Measurements from ENCODE around the gene DVL2. TPM values are rescaled to one million over a fixed set of nuclear protein-coding genes. Genes with fewer than 3 reads are reported as not detected.

DVL2 gene
- total and polyA plus RNA-seq, 8 donors = 36.9 to 59.7 (median 52.3) TPM

DNA sequence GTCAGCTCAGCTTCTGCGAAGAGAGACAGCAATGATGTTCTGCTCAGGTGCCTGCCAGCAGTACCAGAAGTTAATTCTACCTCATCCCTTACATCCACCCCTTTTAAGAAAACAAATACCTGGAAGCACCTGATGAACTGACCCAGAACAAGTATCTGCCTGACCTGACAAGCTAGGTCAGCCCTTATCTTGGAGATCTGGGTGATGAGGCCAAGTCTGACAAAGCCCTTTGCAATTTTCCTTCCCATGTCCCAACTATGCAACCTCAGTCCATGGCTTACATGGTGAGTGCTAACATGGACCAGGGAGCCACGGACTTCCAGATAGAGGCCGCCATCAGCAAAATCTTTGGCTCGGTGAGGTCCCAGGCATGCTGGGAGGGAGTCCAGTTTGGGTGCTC lies 10.9 kb downstream of the DVL2 start:
- H3K36me3 ChIP-seq = peaks cover 0 to 77% of the 10 kb centered on the region in 2 donors
- H3K9me3 ChIP-seq = no peaks in the 10 kb centered on the region
- ATAC-seq (no peak), DNase-seq (no peak)
- no peak overlapping the region for H3K27ac ChIP-seq
- H3K27me3 ChIP-seq = no peaks in the 10 kb centered on the region
- intact Hi-C loops (cut with DNase I) = no loop called here
- peaks cover 16 to 32% of the 10 kb centered on the region in 2 donors for H3K4me1 ChIP-seq
- TF ChIP-seq, protein P1, sequence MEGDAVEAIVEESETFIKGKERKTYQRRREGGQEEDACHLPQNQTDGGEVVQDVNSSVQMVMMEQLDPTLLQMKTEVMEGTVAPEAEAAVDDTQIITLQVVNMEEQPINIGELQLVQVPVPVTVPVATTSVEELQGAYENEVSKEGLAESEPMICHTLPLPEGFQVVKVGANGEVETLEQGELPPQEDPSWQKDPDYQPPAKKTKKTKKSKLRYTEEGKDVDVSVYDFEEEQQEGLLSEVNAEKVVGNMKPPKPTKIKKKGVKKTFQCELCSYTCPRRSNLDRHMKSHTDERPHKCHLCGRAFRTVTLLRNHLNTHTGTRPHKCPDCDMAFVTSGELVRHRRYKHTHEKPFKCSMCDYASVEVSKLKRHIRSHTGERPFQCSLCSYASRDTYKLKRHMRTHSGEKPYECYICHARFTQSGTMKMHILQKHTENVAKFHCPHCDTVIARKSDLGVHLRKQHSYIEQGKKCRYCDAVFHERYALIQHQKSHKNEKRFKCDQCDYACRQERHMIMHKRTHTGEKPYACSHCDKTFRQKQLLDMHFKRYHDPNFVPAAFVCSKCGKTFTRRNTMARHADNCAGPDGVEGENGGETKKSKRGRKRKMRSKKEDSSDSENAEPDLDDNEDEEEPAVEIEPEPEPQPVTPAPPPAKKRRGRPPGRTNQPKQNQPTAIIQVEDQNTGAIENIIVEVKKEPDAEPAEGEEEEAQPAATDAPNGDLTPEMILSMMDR (IDR thresholded peaks at IDR 0.05) = no peak
- H3K4me3 ChIP-seq = no peak overlapping the region

GRCh38 chr17:7222972-7223292 lies 11.4 kb downstream of the DVL2 start:
- no peak for ATAC-seq
- peak in 1 of 4 donors; percentile 44 for DNase-seq
- intact Hi-C loops (cut with DNase I) = no loop called here
- Histone ChIP-seq H3K4me3 (no peak overlapping the region), H3K27ac (no peak overlapping the region), H3K9me3 (no peaks in the 10 kb centered on the region), H3K4me1 (peaks cover 16 to 37% of the 10 kb centered on the region in 2 donors), H3K36me3 (peaks cover 0 to 73% of the 10 kb centered on the region in 2 donors), H3K27me3 (no peaks in the 10 kb centered on the region)
- TF ChIP-seq, protein P1 (IDR thresholded peaks at IDR 0.05) = no peak

DNA sequence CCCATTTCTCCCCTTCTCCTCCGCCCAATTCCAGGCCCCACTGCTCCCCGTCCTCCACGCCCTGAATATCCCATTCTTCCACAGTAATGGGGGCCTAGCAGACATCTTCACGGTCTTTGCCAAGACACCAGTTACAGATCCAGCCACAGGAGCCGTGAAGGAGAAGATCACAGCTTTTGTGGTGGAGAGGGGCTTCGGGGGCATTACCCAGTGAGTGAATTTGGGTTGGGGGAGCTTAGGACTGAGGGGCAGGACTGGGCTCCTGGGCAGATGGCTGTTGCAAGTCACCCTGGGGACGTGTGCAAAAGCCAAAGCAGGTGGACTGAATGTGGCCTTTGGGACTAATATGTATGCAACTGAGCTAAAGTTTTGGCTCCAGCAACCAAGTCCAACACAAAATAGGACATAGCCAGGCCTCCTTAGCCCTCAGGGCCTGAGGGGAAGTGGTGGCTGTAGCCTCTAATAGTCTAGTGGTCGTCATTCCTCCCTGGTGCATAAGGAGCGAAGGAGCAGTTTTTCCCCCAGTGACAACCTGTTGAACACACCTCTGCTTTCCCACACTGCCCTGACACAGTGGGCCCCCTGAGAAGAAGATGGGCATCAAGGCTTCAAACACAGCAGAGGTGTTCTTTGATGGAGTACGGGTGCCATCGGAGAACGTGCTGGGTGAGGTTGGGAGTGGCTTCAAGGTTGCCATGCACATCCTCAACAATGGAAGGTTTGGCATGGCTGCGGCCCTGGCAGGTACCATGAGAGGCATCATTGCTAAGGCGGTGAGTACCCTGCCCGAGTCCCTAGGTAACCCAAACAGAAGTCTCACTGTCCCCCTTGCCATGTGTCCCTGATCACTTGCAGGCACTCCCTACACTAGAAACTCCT lies 12.0 kb downstream of the DVL2 start:
- DNase-seq = no peak
- Histone ChIP-seq H3K4me1 (peaks cover 16 to 42% of the 10 kb centered on the region in 2 donors), H3K27ac (no peak overlapping the region), H3K36me3 (peaks cover 0 to 67% of the 10 kb centered on the region in 2 donors), H3K4me3 (no peak overlapping the region), H3K9me3 (no peaks in the 10 kb centered on the region), H3K27me3 (no peaks in the 10 kb centered on the region)
- ATAC-seq = no peak
- TF ChIP-seq, protein P1 (IDR thresholded peaks at IDR 0.05) = no peak
- intact Hi-C loops (cut with DNase I) = no loop called here

DNA sequence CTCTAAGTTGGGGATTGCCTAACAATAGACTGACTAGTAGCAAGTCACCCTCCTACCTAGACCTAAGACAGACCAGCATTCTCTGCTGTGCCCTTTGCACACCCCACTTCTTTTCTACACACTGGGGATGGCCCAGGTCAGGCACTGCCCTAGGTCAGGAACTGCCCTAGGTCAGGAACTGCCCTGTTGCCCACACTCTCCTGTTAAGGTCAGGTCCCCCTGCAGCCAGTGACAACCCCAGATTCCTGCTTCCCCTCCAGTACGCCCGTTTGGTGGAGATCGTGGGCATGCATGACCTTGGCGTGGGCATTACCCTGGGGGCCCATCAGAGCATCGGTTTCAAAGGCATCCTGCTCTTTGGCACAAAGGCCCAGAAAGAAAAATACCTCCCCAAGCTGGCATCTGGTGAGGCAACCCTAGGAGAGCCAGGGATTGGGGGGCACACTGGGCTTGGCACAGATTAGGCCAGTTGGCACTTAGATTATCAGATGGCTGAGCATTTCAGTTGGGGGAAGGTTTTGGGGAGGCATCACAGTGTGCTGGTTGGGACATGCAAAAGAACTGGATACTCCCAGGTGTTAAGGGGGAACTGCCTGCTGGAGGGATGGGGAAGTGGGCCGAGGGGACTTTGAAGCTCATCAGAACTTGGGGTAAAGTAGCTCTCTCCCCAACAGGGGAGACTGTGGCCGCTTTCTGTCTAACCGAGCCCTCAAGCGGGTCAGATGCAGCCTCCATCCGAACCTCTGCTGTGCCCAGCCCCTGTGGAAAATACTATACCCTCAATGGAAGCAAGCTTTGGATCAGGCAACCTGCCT lies 12.8 kb downstream of the DVL2 start:
- Histone ChIP-seq H3K4me1 (peaks cover 16 to 44% of the 10 kb centered on the region in 2 donors), H3K36me3 (peaks cover 0 to 58% of the 10 kb centered on the region in 2 donors)
- intact Hi-C loops (cut with DNase I) = no loop called here

More for the DNA sequence above, 12.8 kb downstream of the DVL2 start:
- Histone ChIP-seq H3K27ac (peak overlapping the region in 1 of 2 donors; percentile 88), H3K27me3 (no peaks in the 10 kb centered on the region), H3K9me3 (no peaks in the 10 kb centered on the region), H3K4me3 (peak overlapping the region in 1 of 2 donors; percentile 65)
- TF ChIP-seq, protein P1 (IDR thresholded peaks at IDR 0.05) = no peak
- no peak for DNase-seq
- no peak for ATAC-seq

Data from left lung (tissue), 10 donors.